VCaP (cell line): ENCODE data around the gene RANBP1.
A peak's percentile ranks its signal among the peaks of the same experiment; 100 is the strongest.

ENCODE experiments used
- H3K27ac ChIP-seq: fragments of 450-650 bp; 2 replicates; pipeline ENCODE4 v1.5.1; 2017
- CTCF ChIP-seq: fragments of 450-650 bp; conservative IDR thresholded peaks from 2 replicates; pipeline ENCODE4 v1.5.1; 2017; ENCODE audit warnings: mild to moderate bottlenecking, moderate library complexity

The RANBP1 gene

GRCh38 chr22:20110359-20110985, 5.4 kb upstream of the RANBP1 start:
- TF ChIP-seq CTCF, result no peak
- peak overlapping the region; percentile 38; the same call in 1 of the 2 replicates for H3K27ac ChIP-seq

- TF ChIP-seq CTCF, result peak; percentile 65
- H3K27ac ChIP-seq, result peak overlapping the region; percentile 38
Observed at GRCh38 chr22:20111045-20111688, 4.7 kb upstream of the RANBP1 start.

GRCh38 chr22:20111689-20112622, 3.9 kb upstream of the RANBP1 start:
- peak overlapping the region; percentile 38; the same call in 1 of the 2 replicates for H3K27ac ChIP-seq
- TF ChIP-seq CTCF, result no peak

- no peak for TF ChIP-seq CTCF
Observed at GRCh38 chr22:20112623-20113511, 3.0 kb upstream of the RANBP1 start.

GRCh38 chr22:20113551-20114310, 2.2 kb upstream of the RANBP1 start:
- TF ChIP-seq CTCF, result no peak
- peak overlapping the region; percentile 38; the same call in 1 of the 2 replicates for H3K27ac ChIP-seq

More at GRCh38 chr22:20112623-20113511, 3.0 kb upstream of the RANBP1 start:
- peak overlapping the region; percentile 38; the same call in 1 of the 2 replicates for H3K27ac ChIP-seq
